ENCODE data around the gene GLP1R.

The GLP1R gene

GRCh38 chr6:39137245-39137644, 88.7 kb downstream of the GLP1R start:
- no peaks in the 10 kb centered on the region for H3K27me3 ChIP-seq
- no peaks in the 10 kb centered on the region for H3K36me3 ChIP-seq
- H3K27ac ChIP-seq, result no peak overlapping the region
- no peaks in the 10 kb centered on the region for H4K20me1 ChIP-seq
- H3K4me2 ChIP-seq, result no peak overlapping the region
- peaks cover 7% of the 10 kb centered on the region; the same call in 1 of the 2 replicates for H3K9me3 ChIP-seq
- no peak overlapping the region for H3K9ac ChIP-seq
- no peaks in the 10 kb centered on the region for H3K4me1 ChIP-seq
- TF ChIP-seq Cebpa-rat (IDR thresholded peaks at IDR 0.05), result no peak
- no peak overlapping the region for H3K4me3 ChIP-seq

Data from BLaER1 (cell line).